ENCODE data around the gene UGT1A1.

The UGT1A1 gene

GRCh38 chr2:233818639-233819621 is 58.9 kb downstream of the UGT1A1 start:
- DNase-seq = no peak

GRCh38 chr2:233819884-233820773 is 60.1 kb downstream of the UGT1A1 start:
- DNase-seq = no peak

GRCh38 chr2:233820774-233821105 is 60.7 kb downstream of the UGT1A1 start:
- no peak for DNase-seq

- no peak for DNase-seq
Measured at GRCh38 chr2:233821196-233821595, 61.1 kb downstream of the UGT1A1 start.

- no peak for DNase-seq
Measured at GRCh38 chr2:233821709-233822100, 61.6 kb downstream of the UGT1A1 start.

- no peak for DNase-seq
Measured at GRCh38 chr2:233822101-233822771, 62.2 kb downstream of the UGT1A1 start.

All from SHP77 (cell line).